ENCODE measurements around the gene EVI5L. TPM values are rescaled to one million over a fixed set of nuclear protein-coding genes. Genes with fewer than 3 reads are reported as not detected.
"Not testable (repeated sequence)": the region's sequence is repeated elsewhere in the genome, so short reads cannot be mapped to it uniquely, and the experiment has no call there.

EVI5L gene
- total and polyA plus RNA-seq, 2 of the 13 experiments (the other 11 are each of a cell fraction or from before 2014, with no cell fraction given): 1.7 to 2.4 TPM

DNA sequence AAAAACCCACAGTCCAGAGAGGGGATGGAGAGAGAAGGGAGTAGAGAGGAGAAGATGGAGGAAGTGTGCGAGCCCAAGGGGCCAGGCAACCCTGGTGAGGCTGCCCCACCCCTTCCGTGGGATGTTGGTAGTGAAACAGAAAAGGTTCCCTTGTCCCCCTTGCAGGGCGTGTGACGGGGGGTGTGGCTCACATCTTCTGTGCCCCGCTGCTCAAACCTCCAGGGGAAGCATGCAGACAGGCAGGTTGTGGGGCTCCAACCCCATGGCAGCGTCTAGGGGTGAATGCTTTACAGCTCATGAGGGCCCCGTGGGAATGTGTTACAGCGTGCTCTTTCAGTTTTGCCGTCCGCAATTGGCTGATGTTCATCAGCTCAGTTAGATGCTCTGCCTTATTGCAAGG lies 14.7 kb upstream of the EVI5L start (continued):
- TF ChIP-seq PRDM10 (CRISPR knock-in tag; IDR thresholded peaks at IDR 0.05; ENCODE audit: low read depth) (no peak), TRIM24 (CRISPR knock-in tag; IDR thresholded peaks at IDR 0.05) (no peak), GATAD2A (CRISPR knock-in tag; IDR thresholded peaks at IDR 0.05) (no peak), THAP11 (CRISPR knock-in tag; IDR thresholded peaks at IDR 0.05) (no peak), ISL2 (CRISPR knock-in tag; IDR thresholded peaks at IDR 0.05) (no peak), SIX4 (CRISPR knock-in tag; IDR thresholded peaks at IDR 0.05) (no peak), ZNF781 (CRISPR knock-in tag; IDR thresholded peaks at IDR 0.05; ENCODE audit: borderline replicate concordance, not compliant biosample characterization) (no peak), RXRB (CRISPR knock-in tag; IDR thresholded peaks at IDR 0.05; ENCODE audit: borderline replicate concordance) (no peak), ZNF33A (CRISPR knock-in tag; IDR thresholded peaks at IDR 0.05; ENCODE audit: borderline replicate concordance) (no peak), SETDB1 (CRISPR knock-in tag; IDR thresholded peaks at IDR 0.05; ENCODE audit: borderline replicate concordance) (no peak), ASH2L (IDR thresholded peaks at IDR 0.05; ENCODE audit: insufficient read length, low read depth, low read length) (no peak)
- TF ChIP-seq, protein P1, sequence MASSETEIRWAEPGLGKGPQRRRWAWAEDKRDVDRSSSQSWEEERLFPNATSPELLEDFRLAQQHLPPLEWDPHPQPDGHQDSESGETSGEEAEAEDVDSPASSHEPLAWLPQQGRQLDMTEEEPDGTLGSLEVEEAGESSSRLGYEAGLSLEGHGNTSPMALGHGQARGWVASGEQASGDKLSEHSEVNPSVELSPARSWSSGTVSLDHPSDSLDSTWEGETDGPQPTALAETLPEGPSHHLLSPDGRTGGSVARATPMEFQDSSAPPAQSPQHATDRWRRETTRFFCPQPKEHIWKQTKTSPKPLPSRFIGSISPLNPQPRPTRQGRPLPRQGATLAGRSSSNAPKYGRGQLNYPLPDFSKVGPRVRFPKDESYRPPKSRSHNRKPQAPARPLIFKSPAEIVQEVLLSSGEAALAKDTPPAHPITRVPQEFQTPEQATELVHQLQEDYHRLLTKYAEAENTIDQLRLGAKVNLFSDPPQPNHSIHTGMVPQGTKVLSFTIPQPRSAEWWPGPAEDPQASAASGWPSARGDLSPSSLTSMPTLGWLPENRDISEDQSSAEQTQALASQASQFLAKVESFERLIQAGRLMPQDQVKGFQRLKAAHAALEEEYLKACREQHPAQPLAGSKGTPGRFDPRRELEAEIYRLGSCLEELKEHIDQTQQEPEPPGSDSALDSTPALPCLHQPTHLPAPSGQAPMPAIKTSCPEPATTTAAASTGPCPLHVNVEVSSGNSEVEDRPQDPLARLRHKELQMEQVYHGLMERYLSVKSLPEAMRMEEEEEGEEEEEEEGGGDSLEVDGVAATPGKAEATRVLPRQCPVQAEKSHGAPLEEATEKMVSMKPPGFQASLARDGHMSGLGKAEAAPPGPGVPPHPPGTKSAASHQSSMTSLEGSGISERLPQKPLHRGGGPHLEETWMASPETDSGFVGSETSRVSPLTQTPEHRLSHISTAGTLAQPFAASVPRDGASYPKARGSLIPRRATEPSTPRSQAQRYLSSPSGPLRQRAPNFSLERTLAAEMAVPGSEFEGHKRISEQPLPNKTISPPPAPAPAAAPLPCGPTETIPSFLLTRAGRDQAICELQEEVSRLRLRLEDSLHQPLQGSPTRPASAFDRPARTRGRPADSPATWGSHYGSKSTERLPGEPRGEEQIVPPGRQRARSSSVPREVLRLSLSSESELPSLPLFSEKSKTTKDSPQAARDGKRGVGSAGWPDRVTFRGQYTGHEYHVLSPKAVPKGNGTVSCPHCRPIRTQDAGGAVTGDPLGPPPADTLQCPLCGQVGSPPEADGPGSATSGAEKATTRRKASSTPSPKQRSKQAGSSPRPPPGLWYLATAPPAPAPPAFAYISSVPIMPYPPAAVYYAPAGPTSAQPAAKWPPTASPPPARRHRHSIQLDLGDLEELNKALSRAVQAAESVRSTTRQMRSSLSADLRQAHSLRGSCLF (CRISPR knock-in tag; IDR thresholded peaks at IDR 0.05; ENCODE audit: borderline replicate concordance): no peak
- TF ChIP-seq, protein P2, sequence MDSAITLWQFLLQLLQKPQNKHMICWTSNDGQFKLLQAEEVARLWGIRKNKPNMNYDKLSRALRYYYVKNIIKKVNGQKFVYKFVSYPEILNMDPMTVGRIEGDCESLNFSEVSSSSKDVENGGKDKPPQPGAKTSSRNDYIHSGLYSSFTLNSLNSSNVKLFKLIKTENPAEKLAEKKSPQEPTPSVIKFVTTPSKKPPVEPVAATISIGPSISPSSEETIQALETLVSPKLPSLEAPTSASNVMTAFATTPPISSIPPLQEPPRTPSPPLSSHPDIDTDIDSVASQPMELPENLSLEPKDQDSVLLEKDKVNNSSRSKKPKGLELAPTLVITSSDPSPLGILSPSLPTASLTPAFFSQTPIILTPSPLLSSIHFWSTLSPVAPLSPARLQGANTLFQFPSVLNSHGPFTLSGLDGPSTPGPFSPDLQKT (CRISPR knock-in tag; IDR thresholded peaks at IDR 0.05; ENCODE audit: borderline replicate concordance): no peak

GRCh38 chr19:7816040-7816439 lies 14.0 kb upstream of the EVI5L start:
- in situ Hi-C loops (cut with HindIII; ENCODE audit: extremely low pct_ligation_motif_present, low pct_unique_long_range_greater_than_20kb): not testable (repeated sequence)

More at GRCh38 chr19:7816040-7816439, 14.0 kb upstream of the EVI5L start:
- H3K9ac ChIP-seq (ENCODE audit: insufficient read depth, low read depth, low read length); CTCF ChIA-PET (ENCODE audit: low intra/inter-chr PET ratio, low total read pairs); H3K4me3 ChIP-seq (replicated peaks in 1 of 3; ENCODE audit: insufficient read depth in 1 of 3, low read depth in 2 of 3, low read length in 3 of 3); POLR2A ChIA-PET; H3K4me1 ChIP-seq (ENCODE audit: insufficient read depth, low read length); H3K36me3 ChIP-seq (replicated peaks in 1 of 2; ENCODE audit: control insufficient read depth in 1 of 2, insufficient read depth in 2 of 2, low read length in 2 of 2); ATAC-seq; FAIRE-seq; DNase-seq (ENCODE audit: low spot score); H3K79me2 ChIP-seq (ENCODE audit: insufficient read depth, low read length); H4K20me1 ChIP-seq (ENCODE audit: insufficient read depth, low read length); H3K4me2 ChIP-seq (ENCODE audit: low read depth, low read length); H2AFZ ChIP-seq (ENCODE audit: low read length); H3K27ac ChIP-seq (ENCODE audit: extremely low read length, insufficient read depth, low read length); H3K9me3 ChIP-seq (ENCODE audit: low read length); intact Hi-C loops (cut with micrococcal nuclease; ENCODE audit: unreplicated experiment); BruUV-seq (replicated peaks); H3K27me3 ChIP-seq (ENCODE audit: control insufficient read depth in 1 of 2, insufficient read depth in 2 of 2, low read length in 2 of 2): not testable (repeated sequence)
- 48% methylated on average over 3 of the region's 3 CpGs for WGBS (ENCODE audit: low lambda C conversion rate)
